ENCODE measurements around the gene ST3GAL3. TPM values are rescaled to one million over a fixed set of nuclear protein-coding genes. Genes with fewer than 3 reads are reported as not detected.

The ST3GAL3 gene
- total RNA-seq, 1 donor from 2014 or later, result 20.5 TPM

GRCh38 chr1:43953361-43953760, 246.0 kb downstream of the ST3GAL3 start:
- TF ChIP-seq, protein P1, sequence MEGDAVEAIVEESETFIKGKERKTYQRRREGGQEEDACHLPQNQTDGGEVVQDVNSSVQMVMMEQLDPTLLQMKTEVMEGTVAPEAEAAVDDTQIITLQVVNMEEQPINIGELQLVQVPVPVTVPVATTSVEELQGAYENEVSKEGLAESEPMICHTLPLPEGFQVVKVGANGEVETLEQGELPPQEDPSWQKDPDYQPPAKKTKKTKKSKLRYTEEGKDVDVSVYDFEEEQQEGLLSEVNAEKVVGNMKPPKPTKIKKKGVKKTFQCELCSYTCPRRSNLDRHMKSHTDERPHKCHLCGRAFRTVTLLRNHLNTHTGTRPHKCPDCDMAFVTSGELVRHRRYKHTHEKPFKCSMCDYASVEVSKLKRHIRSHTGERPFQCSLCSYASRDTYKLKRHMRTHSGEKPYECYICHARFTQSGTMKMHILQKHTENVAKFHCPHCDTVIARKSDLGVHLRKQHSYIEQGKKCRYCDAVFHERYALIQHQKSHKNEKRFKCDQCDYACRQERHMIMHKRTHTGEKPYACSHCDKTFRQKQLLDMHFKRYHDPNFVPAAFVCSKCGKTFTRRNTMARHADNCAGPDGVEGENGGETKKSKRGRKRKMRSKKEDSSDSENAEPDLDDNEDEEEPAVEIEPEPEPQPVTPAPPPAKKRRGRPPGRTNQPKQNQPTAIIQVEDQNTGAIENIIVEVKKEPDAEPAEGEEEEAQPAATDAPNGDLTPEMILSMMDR (IDR thresholded peaks at IDR 0.05), result no peak
- Histone ChIP-seq H3K27me3 (no peaks in the 10 kb centered on the region), H3K27ac (no peak overlapping the region), H3K4me3 (no peak overlapping the region), H3K36me3 (peaks cover 21% of the 10 kb centered on the region), H3K4me1 (peaks cover 4% of the 10 kb centered on the region), H3K9me3 (no peaks in the 10 kb centered on the region)
- intact Hi-C loops (cut with DNase I), result no loop called here
- no peak for ATAC-seq
- DNase-seq, result no peak

GRCh38 chr1:43954036-43954435, 246.7 kb downstream of the ST3GAL3 start:
- no peaks in the 10 kb centered on the region for H3K4me1 ChIP-seq
- H3K27me3 ChIP-seq, result no peaks in the 10 kb centered on the region
- no peak for DNase-seq
- intact Hi-C loops (cut with DNase I), result no loop called here
- H3K27ac ChIP-seq, result no peak overlapping the region
- ATAC-seq, result no peak
- H3K36me3 ChIP-seq, result peaks cover 28% of the 10 kb centered on the region
- no peaks in the 10 kb centered on the region for H3K9me3 ChIP-seq
- H3K4me3 ChIP-seq, result no peak overlapping the region
- TF ChIP-seq, protein P1 (IDR thresholded peaks at IDR 0.05), result no peak

DNA sequence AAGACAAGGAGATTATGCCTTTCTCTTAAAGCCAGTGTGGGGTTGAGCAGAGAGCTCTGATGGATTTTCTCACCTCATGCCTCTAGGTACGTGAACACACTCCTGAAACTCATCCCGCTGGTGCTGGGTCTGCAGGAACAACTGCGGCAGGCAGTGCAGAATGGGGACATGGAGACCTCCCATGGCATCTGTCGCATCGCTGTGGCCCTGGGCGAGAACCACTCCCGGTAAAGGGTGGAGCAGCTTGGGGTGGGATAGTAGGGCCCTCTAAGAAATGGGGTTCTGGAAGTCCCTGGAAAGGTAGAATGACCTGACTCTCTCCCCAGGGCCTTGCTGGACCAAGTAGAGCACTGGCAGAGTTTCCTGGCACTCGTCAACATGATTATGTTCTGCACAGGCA, 248.9 kb downstream of the ST3GAL3 start:
- Histone ChIP-seq H3K4me3 (no peak overlapping the region), H3K27ac (no peak overlapping the region), H3K27me3 (no peaks in the 10 kb centered on the region), H3K9me3 (no peaks in the 10 kb centered on the region), H3K4me1 (no peaks in the 10 kb centered on the region), H3K36me3 (peaks cover 43% of the 10 kb centered on the region)
- ATAC-seq (no peak), DNase-seq (no peak)
- intact Hi-C loops (cut with DNase I), result no loop called here
- TF ChIP-seq, protein P1 (IDR thresholded peaks at IDR 0.05), result no peak

DNA sequence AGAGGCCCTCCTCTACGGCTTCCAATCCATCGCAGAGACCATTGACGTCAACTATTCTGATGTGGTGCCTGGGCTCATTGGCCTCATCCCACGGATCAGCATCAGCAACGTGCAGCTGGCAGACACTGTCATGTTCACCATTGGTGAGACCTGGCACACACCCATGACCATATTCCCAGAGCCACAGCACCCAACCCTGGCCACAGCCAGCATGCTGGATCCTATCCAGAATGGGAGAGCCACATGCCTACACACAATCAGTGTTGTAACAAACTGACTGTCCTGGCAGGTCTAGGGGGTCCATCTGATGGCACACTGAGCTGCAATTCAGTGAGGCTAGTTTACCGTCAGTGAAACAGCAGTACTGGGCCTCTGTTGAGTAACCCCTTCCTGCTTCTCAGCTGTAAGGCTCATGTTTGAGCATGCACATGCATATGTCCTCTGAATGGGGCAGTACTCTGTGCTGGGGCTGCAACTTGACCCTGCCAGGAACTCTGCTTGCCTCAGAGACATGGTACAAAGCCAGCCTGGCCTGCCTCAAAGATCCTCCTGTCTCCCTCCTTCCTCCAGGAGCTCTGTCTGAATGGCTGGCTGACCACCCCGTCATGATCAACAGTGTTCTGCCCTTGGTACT, 250.2 kb downstream of the ST3GAL3 start:
- no peaks in the 10 kb centered on the region for H3K27me3 ChIP-seq
- H3K4me3 ChIP-seq, result no peak overlapping the region
- intact Hi-C loops (cut with DNase I), result no loop called here
- DNase-seq (no peak), ATAC-seq (no peak)
- TF ChIP-seq, protein P1 (IDR thresholded peaks at IDR 0.05), result no peak
- peaks cover 50% of the 10 kb centered on the region for H3K36me3 ChIP-seq
- no peak overlapping the region for H3K27ac ChIP-seq
- H3K4me1 ChIP-seq, result no peaks in the 10 kb centered on the region
- H3K9me3 ChIP-seq, result no peaks in the 10 kb centered on the region

DNA sequence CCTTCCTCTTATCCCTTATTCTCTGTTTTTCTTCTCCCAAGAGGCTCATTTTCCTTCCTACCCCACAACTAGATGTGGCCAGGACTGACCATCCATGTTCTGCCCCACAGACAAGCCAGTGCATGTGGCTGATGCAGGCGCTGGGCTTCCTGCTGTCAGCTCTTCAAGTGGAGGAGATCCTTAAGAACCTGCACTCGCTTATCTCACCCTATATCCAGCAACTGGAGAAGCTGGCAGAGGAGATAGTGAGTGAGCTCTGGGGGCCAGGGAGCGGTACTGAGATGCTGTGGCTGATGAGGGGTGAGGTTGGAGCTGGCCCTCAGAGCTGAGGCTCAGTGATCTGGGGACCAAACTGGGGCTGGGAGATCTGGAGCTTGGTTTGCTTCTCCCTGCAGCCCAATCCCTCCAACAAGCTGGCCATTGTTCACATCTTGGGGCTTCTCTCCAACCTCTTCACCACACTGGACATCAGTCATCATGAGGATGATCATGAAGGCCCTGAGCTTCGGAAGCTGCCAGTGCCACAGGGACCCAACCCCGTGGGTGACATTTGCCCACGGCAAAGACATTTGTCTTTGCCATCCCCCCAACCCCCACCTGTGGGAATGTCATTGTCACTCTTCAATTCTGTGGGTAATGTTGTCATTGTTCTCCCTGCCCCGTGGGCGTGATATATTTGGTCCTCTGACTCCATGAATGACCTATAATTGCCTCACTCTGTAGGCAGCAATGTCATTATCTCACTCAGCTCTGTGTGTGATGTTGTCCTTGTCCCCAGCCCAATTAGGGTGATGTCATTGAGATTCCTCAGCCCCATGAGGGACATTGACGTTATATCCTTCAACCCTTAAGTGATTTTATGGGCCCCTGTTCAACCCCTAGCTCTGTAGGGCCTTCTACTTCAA, 251.3 kb downstream of the ST3GAL3 start:
- ATAC-seq (no peak), DNase-seq (no peak)
- no peak overlapping the region for H3K27ac ChIP-seq
- intact Hi-C loops (cut with DNase I), result no loop called here
- no peak overlapping the region for H3K4me3 ChIP-seq
- no peaks in the 10 kb centered on the region for H3K4me1 ChIP-seq
- no peaks in the 10 kb centered on the region for H3K27me3 ChIP-seq
- H3K36me3 ChIP-seq, result peaks cover 56% of the 10 kb centered on the region
- TF ChIP-seq, protein P1 (IDR thresholded peaks at IDR 0.05), result no peak
- no peaks in the 10 kb centered on the region for H3K9me3 ChIP-seq

Measured in upper lobe of right lung (tissue), 1 donor.